GM12872 (cell line): ENCODE results near the gene SMIM5.

Source experiments
- CTCF ChIP-seq: IDR thresholded peaks from 3 replicates; pipeline ENCODE4 v1.5.1; 2011; ENCODE audit warnings: low read depth, mild to moderate bottlenecking, low read length, moderate library complexity; ENCODE audit not compliant: insufficient read depth

Gene SMIM5

GRCh38 chr17:75634754-75635609, 1.7 kb downstream of the SMIM5 start:
- TF ChIP-seq CTCF = no peak

GRCh38 chr17:75635610-75636202, 2.5 kb downstream of the SMIM5 start:
- no peak for TF ChIP-seq CTCF

DNA sequence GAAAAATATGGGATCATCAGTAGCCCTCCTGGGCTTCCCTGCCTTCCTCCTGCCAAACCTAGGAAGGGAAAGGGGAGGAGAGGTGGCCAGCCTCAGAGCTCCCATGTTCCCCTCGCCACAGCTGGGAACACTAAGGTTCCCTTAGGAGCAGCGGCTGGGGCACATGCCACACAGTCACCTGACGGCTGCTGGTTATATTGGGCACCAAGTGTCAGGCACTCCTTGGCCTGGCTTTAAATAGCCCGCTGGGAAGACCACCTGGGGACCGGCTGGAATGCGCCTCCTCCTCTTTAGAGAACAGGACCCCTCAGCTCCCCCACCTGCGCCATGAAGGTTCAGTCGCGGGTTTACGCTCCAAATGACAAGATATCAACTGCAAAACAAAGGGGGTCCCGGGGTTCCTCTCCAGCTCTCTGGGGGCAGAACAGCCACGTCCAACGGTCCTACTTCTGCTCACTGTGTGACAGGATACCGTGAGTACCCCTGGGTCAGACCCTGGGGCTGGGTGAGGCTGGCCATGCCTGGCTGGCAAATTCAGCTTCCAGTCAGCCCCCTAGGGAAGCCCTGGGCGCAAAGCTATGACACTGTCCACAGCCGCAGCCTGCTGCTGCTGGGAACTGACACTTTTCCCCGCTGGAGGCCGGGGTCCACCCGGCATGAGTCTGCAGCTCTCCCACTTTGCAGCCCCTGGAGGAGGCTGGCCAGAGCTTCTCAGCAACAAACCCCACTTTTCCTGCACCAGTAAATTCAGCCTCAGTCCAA, 3.3 kb downstream of the SMIM5 start:
- no peak for TF ChIP-seq CTCF

- TF ChIP-seq CTCF = no peak
These were observed 3.9 kb downstream of the SMIM5 start for GRCh38 chr17:75637143-75637538.

DNA sequence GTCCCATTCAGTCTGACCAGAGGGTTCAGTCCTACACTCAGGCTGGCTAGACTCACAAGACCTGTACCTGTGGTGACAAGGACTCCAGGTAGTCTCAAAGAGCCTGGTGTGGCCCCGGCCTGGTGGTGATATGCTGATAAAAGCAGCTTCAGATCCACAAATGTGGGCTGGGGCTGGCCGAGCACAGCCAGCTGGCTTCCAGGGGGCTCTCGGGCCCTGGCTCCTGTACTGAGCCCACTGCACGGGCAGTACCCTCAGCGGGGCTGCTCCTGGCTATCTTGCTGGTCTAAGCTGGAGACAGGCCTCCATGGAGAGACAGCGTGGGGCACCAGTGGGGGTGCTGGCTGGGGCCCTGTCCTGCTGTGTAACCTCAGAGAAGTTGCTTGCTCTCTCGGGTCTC, 4.3 kb downstream of the SMIM5 start:
- no peak for TF ChIP-seq CTCF

GRCh38 chr17:75638893-75639292, 5.7 kb downstream of the SMIM5 start:
- no peak for TF ChIP-seq CTCF

DNA sequence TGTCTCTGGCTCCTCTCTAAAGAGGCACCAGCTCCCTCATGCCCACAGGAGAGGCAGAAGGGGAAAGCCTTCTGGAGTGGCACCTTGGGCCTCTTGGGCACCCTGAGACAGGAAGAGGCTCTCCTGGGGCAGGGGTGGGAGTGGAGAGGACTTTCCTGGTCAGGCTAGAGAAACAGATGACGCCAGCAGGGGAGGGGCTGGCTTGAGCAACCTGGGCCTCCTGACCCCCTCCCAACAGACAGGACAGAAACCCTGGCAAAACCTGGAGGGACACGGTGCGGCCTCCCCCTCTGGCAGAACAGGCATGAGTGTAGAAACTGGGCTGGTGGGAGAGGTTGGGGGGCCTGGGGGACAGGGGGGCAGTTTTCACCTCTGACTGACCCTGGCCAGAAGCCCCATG, 6.1 kb downstream of the SMIM5 start:
- no peak for TF ChIP-seq CTCF
